ENCODE measurements around the gene SPDYC. TPM values are rescaled to one million over a fixed set of nuclear protein-coding genes. Genes with fewer than 3 reads are reported as not detected.
"Not testable (repeated sequence)": the region's sequence is repeated elsewhere in the genome, so short reads cannot be mapped to it uniquely, and the experiment has no call there.

Gene SPDYC
- polyA plus RNA-seq, 4 donors, result not detected

DNA sequence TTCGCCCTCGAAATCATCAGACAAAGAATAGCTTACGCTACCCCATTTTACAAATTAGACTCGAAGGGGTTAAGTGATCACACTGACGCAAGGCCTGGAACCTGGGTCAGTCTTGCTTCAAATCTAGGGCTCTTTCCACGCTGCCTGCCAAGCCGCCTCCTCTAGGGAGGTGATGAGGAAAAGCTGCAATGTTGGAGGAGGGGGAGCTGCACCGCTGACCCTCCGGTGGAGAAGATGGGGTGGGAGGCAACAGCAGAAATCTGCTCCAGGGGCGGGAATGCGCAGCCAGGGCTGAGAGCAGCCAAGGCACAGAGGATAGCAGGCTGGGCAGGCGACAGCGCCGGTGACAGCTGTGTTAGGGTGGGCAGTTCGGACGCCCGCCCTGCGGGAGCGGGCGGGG is 36.3 kb upstream of the SPDYC start:
- no peak for DNase-seq (ENCODE audit: low read depth in 4 of 4, low spot score in 3 of 4)

DNA sequence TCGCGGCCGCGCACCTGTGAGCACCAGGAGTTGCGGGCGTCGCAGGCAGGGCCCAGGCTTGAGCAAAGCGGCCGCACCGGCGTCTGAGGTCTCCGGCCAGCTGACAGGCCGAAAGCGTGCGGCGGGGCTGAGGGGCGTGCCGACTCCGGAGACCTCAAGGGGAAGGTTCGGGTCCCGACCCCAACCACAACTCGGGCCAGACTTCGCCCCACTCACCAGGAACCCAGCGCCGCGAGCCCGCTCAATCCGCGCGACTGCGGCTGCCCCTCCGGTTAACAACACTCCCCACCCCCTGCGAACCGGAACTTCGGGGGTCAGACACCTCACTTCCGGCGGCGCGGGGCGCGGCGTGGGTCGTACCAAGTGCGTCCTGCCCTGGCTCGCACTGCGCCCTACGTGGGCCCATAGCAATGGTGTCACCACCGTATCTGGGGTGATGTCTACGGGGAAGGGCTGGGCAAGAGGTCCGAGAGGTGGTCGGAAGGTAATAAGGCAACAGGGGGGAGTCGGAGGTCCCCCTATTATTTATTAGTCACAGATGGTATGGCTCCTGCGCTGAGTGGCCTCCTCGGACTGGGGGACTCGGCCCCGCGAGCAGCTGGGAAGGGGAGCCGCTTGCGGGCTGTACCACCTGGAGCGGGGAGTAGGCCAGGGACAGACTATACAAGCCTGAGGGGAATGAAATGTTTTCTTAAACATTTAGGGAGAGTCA is 35.6 kb upstream of the SPDYC start, which contains the start of gene SYVN1:
SYVN1 (minus strand) TSS at position 280 of the 712 bp plus-strand sequence. CDS start 918 bp downstream, outside the sequence.
- DNase-seq (ENCODE audit: low read depth in 4 of 4, low spot score in 3 of 4), result peak in 2 of 4 donors; percentile 81 to 91

DNA sequence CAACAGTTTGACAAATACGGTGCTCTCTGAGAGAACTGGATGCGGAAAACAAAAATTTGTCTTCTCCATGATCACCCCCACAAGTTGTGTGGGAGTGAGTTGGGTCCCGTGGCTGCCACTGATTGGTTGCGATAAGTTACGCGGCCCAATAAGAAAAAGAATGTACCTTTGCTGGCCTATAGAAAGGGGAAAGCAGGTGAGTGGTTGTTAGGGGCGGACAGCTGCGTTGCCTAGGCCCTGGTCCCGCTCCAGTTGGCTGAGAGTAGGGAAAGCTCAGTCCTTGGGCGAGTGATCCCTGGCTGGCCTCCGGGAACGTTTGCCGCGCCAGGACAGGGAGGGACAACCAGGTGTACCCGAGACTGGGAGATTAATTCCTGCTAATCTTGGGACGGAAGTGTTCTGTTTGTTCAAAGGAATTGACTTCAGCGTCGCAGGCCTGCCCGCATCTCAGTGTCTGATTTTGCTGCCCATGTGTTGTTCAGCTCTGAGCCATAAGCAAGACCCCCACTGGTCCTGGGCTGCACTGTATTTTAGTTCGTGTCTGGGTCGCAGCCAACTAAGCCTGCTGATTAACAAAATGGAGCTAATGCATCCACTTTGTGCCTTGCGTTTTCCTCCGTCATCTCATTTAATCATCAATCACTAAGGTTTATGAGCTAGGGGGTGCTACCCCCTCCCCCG is 34.9 kb upstream of the SPDYC start:
- DNase-seq (ENCODE audit: low read depth in 4 of 4, low spot score in 3 of 4), result peak in 3 of 4 donors; percentile 89 to 92 (median 91)

DNA sequence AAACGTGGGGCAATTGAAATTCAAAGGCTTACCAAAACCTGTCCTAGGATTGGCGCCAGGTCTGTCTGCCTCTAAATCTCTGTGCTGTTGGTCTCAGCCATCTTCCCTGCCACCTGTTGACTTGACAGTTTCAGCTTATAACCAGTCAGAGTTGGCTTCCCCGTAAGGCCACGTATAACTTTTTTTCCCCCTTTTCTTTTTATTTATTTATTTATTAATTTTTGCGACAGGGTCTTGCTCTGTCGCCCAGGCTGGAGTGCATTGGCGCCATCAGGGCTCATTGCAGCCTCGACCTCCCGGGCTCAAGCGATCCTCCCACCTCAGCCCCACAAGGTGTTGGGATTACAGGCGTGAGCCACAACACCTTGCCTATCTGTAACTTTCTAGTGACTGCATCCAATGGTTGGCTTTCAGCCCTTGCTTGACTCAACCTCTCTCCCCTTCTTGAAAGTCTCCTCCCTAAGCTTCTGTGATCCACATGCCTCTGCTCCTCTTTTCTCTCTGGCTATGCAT is 34.3 kb upstream of the SPDYC start:
- DNase-seq (ENCODE audit: low read depth in 4 of 4, low spot score in 3 of 4), result no peak

DNA sequence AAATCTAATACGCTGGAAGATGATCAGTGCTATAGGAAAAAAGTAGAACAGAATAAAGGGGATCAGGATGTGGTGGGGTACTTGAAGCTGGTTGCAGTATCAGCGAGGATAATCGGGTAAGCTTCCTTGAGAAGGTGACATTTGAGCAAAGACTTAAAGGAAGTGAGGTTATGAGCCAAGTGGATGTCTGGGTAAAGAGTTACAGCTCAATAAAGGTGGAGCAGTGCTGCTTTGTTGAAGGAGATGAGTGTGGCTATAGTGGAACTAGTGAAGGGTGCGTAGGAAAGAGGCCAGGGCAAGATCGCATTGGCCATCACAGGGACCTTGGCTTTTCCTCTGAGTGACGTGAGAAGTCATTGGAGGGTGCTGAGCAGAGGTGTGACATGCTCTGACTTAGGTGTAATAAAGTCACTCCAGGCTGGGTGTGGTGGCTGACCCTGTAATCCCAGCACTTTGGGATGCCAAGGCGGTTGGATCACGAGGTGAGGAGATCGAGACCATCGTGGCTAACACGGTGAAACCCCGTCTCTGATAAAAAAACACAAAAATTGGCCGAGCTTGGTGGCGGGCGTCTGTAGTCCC is 33.4 kb upstream of the SPDYC start:
- DNase-seq (ENCODE audit: low read depth in 4 of 4, low spot score in 3 of 4), result no peak

DNA sequence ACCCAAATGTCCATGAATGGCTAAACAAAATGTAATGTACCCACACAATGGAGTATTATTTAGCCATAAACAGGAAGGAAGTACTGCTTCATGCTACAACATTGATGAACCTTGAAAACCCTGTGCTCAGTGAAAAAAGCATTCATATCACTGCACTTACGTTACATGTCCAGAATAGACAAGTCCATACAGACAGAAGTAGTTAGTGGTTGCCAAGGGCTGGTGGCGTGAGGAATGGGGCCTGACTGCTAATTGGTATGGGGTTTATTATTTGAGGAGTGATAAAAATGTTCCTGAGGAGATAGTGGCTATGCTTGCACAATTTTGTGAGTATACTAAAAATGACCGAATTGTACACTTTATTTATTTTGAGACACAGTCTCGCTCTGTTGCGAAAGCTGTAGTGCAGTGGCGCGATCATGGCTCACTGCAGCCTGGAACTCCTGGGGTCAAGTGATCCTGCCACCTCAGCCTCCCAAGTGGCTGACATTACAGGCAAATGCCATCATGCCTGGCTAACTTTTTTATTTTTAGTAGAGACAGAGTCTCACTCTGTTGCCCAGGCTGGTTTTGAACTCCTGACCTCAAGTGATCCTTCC is 28.0 kb upstream of the SPDYC start:
- DNase-seq (ENCODE audit: low read depth in 4 of 4, low spot score in 3 of 4), result no peak

DNA sequence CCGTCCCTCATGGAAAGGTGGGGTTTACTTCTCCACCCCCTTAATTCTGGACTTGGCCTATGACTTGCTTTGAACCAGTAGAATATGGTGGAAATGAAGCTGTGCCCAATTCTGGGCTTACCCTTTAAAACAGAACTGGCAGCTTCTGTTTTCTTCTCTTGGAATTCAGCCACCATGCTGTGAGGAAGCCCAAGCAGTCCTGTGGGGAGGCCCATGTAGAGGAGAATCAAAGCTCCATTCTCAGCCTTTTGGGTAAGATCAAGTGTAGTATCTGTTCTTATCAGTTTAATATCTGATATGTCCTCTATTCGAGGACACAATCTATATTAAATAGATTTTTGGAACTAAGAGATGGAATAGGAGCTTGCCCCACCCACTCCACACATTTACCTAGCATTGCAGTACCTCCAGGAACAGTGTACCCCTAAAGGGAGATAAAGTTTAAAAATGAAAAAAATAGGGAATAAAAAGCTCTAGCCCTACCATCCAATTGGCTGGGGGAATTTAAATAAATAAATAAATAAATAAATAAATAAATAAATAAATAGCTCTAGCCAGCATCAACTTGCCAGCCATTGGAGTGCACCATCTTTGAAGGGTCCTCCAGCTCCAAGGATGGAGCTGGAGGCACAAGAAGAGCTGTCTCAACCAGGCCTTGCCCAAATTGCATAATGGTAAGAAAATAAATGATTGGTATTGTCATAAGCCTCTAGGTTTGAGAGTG is 22.5 kb upstream of the SPDYC start:
- no peak for DNase-seq (ENCODE audit: low read depth in 4 of 4, low spot score in 3 of 4)

DNA sequence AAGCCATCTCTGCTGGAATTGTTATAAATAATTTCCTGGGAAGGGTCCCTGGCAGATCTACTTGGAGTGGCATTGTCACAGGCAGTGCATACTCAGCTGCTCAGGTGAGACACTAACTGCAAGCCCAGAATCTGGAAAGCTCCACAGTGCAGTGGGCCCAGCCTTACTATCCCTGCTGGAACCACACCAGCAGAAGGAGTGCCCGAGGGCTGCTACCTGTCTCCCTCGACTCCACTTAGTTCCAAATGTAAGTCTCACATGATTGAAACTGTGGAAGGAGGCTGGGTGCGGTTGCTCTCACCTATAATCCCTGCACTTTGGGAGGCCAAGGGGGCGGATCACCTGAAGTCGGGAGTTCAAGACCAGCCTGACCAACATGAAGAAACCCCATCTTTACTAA is 21.4 kb upstream of the SPDYC start:
- DNase-seq (ENCODE audit: low read depth in 4 of 4, low spot score in 3 of 4), result no peak

DNA sequence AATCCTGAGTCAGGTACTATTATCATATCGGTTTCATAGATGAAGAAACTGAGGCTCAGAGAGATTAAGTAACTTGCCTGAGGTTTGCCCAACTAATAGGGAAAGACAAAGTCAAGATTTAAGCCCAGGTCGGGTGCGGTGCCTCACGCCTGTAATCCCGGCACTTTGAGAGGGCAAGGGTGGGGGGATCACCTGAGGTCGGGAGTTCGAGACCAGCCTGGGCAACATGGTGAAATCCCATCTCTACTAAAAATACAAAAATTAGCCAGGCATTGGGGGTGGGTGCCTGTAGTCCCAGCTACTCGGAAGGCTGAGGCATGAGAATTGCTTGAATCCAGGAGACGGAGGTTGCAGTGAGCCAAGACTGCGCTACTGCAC is 19.9 kb upstream of the SPDYC start:
- not testable (repeated sequence) for DNase-seq (ENCODE audit: low read depth in 4 of 4, low spot score in 3 of 4)

DNA sequence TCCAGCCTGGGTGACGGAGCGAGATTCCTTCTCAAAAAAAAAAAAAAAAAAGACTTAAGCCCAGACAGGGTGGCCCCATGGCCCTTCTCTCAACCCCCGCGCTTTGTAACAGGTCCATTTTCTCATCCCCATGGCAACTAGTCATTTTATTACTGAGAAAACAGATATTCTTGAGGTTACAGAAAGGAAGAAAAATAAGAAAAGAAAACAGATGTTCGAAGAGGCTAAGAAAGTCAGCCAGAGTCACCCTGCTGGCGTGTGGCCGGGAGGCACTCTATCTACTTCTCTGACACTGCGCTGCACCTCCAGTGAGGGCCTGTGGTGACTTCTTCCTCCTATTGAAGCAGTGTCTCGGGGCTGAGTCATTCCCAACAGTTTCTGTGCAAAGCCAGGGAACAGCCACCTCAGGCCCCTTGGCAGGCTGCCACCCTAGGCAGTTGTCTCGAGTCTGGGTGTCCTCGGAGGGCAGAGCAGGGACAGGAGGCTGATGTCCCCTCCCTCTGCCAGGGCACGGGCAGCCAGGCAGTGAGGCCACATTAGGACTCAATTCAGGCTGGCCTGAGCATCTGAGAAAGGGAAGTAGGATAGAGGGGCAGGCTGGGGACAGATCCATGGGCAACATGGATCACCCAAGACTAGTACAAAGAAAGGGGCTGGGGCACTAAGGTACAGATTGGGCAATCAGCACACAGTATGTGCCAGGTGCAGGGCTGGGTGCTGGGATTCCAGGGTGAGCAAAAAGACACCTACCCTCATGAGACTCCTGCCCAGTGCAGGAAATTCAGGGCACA is 19.3 kb upstream of the SPDYC start:
- peak in 1 of 4 donors; percentile 29 for DNase-seq (ENCODE audit: low read depth in 4 of 4, low spot score in 3 of 4)

DNA sequence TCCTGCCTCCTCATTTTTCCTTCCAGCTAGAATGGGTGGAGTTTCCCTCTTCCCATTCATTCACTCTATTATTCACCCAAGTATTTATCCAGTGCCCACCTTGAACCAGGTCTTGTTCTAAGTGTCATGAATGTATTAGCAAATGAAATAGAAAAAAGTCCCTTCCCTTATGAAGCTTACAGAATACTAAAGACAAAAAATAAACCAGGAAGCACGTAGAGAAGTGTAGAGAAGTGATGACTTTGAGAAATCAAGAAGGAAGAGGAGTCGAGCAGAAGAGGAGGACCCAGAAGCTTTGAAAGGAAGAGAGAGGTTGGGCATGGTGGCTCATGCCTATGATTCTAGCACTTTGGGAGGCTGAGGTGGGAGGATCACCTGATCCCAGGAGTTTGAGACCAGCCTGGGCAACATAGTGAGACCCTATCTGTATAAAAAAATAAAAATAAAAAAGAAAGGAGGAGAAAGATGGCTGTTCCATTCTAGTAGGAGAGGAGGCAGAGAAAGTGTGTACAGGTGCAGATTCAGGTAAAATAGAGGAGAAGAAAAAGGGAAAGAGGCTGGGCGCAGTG is 18.6 kb upstream of the SPDYC start:
- DNase-seq (ENCODE audit: low read depth in 4 of 4, low spot score in 3 of 4), result no peak

DNA sequence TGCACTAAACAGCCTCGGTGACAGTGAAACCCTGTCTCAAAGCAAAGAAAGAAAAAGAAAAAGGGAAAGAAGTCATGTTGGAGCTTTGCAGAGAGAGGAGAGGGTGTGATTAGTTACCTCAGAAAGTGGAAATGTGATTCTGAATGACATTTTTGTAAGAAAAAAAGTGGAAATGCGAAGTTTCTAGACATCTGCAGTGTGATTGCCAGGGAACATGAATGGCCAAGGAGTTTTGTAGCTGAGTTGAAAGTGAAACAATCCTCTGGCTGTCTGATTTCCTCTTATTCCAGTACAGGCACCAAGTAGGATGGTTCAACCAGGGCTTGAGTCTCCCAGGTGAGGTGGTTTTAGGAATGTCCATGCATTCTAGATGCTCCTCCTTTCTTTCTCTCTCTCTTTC is 17.9 kb upstream of the SPDYC start:
- no peak for DNase-seq (ENCODE audit: low read depth in 4 of 4, low spot score in 3 of 4)

DNA sequence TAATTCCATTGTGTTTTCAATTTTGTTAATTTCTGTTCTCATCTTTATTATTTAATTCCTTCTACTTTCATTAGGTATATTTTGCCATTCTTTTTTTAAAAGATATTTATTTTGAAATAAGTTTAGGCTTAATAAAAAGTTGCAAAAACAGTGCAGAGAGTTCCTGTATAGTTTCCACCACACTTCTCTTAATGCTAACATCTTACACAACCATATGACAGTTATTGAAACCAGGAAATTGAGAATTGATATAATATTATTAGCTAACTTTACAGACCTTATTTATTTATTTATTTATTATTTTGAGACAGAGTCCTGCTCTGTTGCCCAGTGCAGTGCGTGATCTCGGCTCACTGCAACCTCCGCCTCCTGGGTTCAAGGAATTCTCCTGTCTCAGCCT is 13.8 kb upstream of the SPDYC start:
- DNase-seq (ENCODE audit: low read depth in 4 of 4, low spot score in 3 of 4), result no peak

DNA sequence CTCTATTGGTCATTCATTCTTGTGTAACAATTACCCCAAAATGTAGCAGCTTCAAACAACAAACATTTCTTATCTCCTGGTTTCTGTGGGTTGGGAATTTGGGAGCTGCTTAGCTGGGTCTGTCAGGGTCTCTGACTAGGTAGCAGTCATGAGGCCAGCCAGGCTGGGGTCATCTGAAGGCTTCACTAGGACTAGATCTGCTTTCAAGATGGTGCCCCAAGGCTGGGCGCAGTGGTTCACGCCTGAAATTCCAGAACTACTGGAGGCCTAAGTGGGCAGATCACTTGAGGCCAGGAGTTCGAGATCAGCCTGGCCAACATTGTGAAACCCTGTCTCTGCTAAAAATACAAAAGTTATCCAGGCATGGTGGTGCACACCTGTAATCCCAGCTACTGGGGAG is 13.1 kb upstream of the SPDYC start:
- DNase-seq (ENCODE audit: low read depth in 4 of 4, low spot score in 3 of 4), result no peak

DNA sequence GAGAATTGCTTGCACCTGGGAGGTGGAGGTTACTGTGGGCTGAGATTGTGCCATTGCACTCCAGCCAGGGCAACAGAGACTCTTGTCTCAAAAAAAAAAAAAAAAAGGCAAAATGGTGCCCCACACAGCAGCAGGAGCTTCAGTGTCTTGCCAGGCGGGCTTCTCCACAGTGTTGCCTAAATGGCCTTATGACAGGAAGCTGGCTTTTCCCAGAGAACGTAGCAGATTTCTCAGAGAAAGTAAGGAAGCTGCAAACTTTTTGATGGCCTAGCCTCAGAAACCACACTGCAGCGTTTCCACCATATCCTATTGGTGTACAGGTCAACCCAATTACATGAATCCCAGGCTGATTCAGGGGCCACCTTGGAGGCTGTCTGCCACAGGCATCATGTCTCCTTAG is 12.7 kb upstream of the SPDYC start:
- no peak for DNase-seq (ENCODE audit: low read depth in 4 of 4, low spot score in 3 of 4)

DNA sequence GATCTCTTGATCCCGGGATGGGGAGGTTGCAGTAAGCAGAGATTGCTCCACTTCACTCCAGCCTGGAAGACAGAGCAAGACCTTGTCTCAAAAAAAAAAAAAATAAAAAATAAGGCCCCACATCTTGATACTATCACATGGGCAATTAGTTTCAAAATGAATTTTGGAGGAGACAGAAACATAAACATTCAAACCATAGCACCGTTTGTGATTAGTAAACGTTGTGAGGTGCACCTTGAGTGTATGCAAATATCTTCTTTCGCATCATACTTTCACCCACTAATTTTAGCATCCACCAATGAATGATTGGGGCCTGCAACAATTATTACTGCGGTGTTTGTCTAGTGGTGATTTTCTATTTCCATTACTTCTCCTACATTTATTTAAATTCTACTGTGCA is 11.0 kb upstream of the SPDYC start:
- DNase-seq (ENCODE audit: low read depth in 4 of 4, low spot score in 3 of 4), result no peak

DNA sequence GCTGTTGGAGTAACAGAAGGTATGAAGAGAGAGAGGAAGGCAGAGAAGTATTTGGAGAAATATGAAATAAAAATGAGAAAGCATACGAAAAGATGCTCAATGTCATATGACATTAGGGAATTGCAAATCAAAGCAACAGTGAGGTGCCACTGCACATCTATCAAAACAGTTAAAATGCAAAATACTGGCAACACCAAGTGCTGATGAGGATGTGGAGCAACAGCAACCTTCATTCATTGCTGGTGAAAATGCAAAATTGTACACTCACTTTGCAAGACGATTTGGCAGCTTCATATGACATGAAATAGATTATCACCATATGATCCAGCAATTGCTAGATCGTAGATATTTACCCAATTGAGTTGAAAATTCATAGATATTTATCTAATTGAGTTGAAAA is 9.4 kb upstream of the SPDYC start:
- DNase-seq (ENCODE audit: low read depth in 4 of 4, low spot score in 3 of 4), result no peak

DNA sequence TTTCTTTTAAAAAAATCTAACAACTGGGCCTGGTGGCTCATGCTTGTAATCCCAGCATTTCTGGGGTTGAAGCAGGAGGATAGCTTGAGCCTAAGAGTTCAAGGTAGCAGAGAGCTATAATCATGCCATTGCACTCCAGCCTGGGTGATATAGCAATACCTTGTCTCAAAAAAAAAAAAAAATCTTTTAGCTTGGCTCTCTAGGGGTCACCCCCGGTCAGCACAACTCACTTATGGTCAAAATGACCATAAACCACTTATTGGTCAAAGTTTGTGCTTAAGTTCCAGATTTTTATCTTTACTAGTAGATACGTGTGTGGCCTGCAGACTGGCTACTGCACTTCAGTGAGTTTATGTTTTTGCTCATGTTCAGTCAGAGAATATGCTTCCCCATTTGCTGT is 6.3 kb upstream of the SPDYC start:
- no peak for DNase-seq (ENCODE audit: low read depth in 4 of 4, low spot score in 3 of 4)
